Neural cell (in vitro differentiated cells): ENCODE measurements around the gene APH1B.

Experiments
- CTCF ChIP-seq: fragments of 450-650 bp; IDR thresholded peaks from 2 replicates; pipeline ENCODE4 v1.5.1; 2014; ENCODE audit warnings: antibody characterized with exemption, mild to moderate bottlenecking, moderate library complexity; ENCODE audit not compliant: poor library complexity, severe bottlenecking
- EP300 ChIP-seq: fragments of 450-650 bp; conservative IDR thresholded peaks from 2 replicates; pipeline ENCODE4 v1.6.1; 2014; ENCODE audit warnings: antibody characterized with exemption, mild to moderate bottlenecking, moderate library complexity; ENCODE audit not compliant: poor library complexity, severe bottlenecking
- EZH2 ChIP-seq: fragments of 200-600, 300-800 bp; shearing (Covaris generic), sonication (generic); IDR thresholded peaks from 2 replicates; pipeline ENCODE4 v1.6.1; 2014; ENCODE audit warnings: antibody characterized with exemption, low read length, borderline replicate concordance, mild to moderate bottlenecking; ENCODE audit not compliant: insufficient read depth, poor library complexity, severe bottlenecking
- REST ChIP-seq: IDR thresholded peaks from 2 replicates; pipeline ENCODE4 v1.6.1; 2012; ENCODE audit warnings: borderline replicate concordance
- SMC3 ChIP-seq: fragments of 450-650 bp; conservative IDR thresholded peaks from 2 replicates; pipeline ENCODE4 v1.6.1; 2014; ENCODE audit warnings: antibody characterized with exemption, mild to moderate bottlenecking, moderate library complexity; ENCODE audit not compliant: poor library complexity
- TAF1 ChIP-seq: IDR thresholded peaks from 2 replicates; pipeline ENCODE4 v1.6.1; 2012; ENCODE audit warnings: low read depth

GRCh38 chr15:63351170-63351569 lies 73.8 kb downstream of the APH1B start:
- TF ChIP-seq TAF1 (no peak), CTCF (no peak), SMC3 (no peak), EZH2 (no peak), EP300 (no peak), REST (no peak)
